Measurements from ENCODE around the gene KLHL25. TPM values are rescaled to one million over a fixed set of nuclear protein-coding genes. Genes with fewer than 3 reads are reported as not detected.

The KLHL25 gene
- total RNA-seq: 2.5 and 4.1 TPM in 2 replicates

DNA sequence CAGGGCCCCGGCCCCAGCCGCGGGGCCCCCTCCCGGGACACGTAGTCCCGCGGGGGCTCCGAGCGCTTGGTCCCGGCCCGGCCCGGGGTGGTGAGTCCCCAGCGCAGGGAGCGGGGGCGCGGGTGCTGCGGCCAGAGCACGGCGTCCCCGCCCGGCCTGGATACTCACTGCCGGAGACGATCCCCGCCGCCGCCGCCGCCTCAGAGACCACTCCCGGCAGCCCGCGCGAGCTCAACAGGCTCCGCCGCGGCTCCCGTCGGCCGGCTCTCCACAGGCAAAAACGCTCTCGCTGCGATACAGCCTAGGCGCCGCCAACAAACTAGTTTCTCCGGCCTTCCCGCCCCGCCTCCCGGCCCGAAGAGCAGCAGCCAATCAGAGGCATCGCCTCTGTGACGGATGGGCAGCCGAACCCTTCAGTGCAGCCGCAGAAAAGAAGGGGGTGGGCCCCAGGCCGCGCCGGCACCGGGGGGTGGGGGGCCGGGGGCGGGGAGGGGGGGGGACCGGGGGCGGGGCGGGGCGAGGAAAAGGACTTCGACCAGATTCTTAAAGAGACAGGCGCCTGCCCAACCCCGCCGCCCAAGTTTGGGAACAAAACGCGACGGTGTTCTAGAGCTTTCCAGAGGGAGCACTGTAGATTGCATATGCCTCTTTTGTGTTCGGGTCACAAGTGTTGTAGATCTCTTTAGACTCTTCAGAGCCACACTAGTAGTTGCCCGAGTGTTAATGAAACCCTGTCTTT, at the start of gene KLHL25:
TSS of gene KLHL25 (minus strand) at position 328 of the 739 bp plus-strand sequence. CDS start 25,115 bp downstream, outside the sequence.

All from cardiac ventricle fibroblast (primary cell).